Left colon (tissue), 2 donors: Measurements from ENCODE around the gene ASB16. TPM values are rescaled to one million over a fixed set of nuclear protein-coding genes. Genes with fewer than 3 reads are reported as not detected.
"Not testable (repeated sequence)": the region's sequence is repeated elsewhere in the genome, so short reads cannot be mapped to it uniquely, and the experiment has no call there.

Experiments
- ATAC-seq: fragments of 200-7000 bp; cut with Tn5 transposase; one replicate; pipeline ENCODE4 v1.9.1; 2020; ENCODE audit warnings: mild to moderate bottlenecking, moderate library complexity
- DNase-seq, 2 donors: peaks; one replicate each; pipeline ENCODE4 v3.0.0-alpha.2; 2020
- intact Hi-C, 2 donors: fragments of 100-400 bp; cut with DNase I in 1 of 2; cut with micrococcal nuclease in 1 of 2; formaldehyde crosslinking; loops; one replicate each; pipeline versions ENCODE4 v1.11.2 to v1.14.0; 2022; cut with DNase I, micrococcal nuclease
- total RNA-seq, 2 donors: library from RNA; stranded (reverse); fragmentation: NEBNext Ultra II Directional; extraction: Animal tissue kit (Norgen Biotek cat#: 25700); gene quantifications; one replicate each; pipeline ENCODE4 v1.2.1, GENCODE V29; 2021
- donor health status: DM: no; HTN: no; CAD: no.
- donor health status: DM: yes; HTN: yes; CAD: no.

The ASB16 gene
- total RNA-seq, 2 donors from 2014 or later, result 0.56 TPM; not detected in 1

DNA sequence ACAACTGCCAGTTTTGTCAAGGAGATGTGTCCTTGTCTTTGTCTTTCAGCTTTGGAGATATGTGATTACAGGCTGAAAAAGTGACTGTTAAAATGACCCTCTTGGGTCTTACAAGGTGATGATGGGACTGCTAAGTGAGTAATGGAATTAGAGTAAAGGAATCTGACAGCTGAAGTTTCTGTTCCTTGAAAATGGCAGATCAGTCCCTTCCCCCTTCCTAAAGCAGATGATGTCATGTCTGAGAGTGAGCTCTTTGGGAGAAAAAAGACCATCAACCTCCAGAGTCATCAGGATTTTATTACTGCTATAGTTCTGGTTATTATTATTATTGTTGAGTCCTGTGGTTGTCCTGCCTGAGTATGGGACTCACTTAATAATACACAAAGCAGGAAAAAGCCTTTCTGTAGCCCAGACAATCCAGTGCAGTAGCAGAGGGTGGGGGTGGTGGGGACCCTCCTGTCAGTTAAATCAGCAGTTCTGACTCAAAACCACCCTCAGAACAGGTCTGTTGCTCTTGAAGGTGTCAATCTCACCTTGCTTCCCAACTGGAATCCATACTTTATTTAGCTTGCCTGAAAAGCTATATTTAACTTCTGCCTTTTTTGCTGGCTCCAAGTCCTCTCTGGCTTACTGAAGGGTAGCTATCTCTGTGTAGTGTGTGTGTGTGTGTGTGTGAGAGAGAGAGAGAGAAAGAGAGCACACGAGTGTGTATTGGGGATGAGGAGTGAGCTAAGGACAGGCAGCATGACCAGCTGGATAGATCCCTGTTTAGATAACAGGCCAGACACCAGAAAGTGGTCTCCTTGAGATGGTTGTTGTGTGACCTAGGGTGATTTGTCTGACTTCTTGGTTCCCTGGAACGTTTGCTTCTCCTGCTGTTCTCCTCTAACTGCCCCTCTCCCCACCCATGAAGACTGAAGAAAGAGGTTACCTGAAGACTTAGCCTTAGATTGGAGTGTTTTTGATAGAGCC, 23.8 kb upstream of the ASB16 start:
- intact Hi-C loops, result no loop called here
- ATAC-seq, result no peak

GRCh38 chr17:44147812-44148211, 22.7 kb upstream of the ASB16 start:
- ATAC-seq (no peak), DNase-seq (no peak)
- intact Hi-C loops, result no loop called here

More for the DNA sequence above, 23.8 kb upstream of the ASB16 start:
- DNase-seq, result no peak

- intact Hi-C loops, DNase-seq, ATAC-seq: not testable (repeated sequence)
Observed at GRCh38 chr17:44149066-44149465, 21.4 kb upstream of the ASB16 start.

- ATAC-seq, result no peak
- no peak for DNase-seq
- intact Hi-C loops, result no loop called here
Observed at GRCh38 chr17:44149750-44150329, 20.7 kb upstream of the ASB16 start.

GRCh38 chr17:44152875-44153274, 17.6 kb upstream of the ASB16 start:
- DNase-seq, result no peak
- ATAC-seq, result no peak
- intact Hi-C loops, result no loop called here

- DNase-seq, result no peak
- intact Hi-C loops, result no loop called here
- ATAC-seq, result no peak
Observed at GRCh38 chr17:44155488-44155887, 15.0 kb upstream of the ASB16 start.

DNA sequence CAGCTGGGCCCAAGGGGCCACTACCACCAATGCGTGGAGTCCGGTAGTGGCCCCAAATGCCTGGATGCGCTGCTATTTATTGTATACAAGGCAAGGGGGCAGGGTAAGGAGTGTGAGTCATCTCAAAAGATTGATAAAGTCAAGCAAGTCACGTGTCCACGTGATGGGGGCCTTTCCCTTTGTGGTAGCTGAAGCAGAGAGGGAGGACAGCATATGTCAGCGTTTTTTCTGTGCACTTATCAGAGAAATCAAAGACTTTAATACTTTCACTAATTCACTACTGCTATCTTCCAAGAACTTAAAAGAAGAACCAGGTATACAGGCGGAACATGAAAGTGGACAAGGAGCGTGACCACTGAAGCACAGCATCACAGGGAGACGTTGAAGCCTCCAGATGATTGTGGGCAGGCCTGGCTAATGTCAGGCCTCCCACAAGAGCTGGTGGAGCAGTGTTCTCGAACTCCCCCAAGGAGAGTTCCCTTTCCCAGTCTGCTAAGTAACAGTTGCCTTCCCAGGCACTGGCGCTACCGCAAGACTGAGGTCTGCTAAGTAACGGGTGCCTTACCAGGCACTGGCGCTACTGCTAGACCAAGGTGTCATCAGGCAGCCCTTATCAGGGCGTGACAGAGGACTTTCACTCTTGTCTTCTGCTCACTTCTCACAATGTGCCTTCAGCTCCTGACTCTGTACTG, 10.8 kb upstream of the ASB16 start:
- intact Hi-C loops, result no loop called here
- no peak for ATAC-seq
- DNase-seq, result no peak

GRCh38 chr17:44164476-44164875, 6.0 kb upstream of the ASB16 start:
- intact Hi-C loops, result no loop called here
- ATAC-seq (no peak), DNase-seq (no peak)

DNA sequence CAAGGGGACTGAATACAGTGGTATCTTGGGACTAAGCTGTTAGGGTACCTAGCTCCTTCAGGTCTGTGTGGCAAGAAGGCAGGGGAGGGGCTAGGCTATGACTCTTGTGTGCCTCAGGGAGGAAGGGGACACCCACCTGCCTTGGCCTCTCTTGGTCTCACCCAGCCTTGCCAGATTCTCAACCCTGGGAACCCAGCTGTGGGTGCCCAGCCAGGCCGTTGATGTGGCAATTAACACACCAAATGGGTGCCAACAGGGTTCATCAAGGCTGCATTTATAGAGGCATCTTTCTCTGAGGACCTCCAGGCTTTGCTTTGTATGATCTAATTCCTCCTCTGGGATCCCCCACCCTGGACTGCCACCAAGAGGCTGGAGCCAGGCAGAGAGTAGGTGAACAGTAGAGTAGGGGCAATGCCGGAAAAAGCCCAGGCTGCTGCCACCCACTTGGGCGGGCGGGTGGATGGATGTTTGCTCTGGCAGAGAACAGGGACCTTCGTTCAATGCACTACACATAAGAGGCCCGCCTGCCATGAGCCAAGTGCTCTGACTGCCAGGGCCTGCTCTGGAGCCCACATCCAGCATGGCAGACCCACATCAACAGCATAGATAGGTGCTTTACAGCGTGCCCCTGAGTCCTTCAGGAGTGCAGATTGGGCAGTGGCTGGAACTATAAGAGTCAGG, 3.2 kb upstream of the ASB16 start:
- intact Hi-C loops, result no loop called here

GRCh38 chr17:44170135-44170498, 387 bp upstream of the ASB16 start:
- no peak for DNase-seq
- no peak for ATAC-seq
- intact Hi-C loops, result no loop called here

More for the DNA sequence above, 3.2 kb upstream of the ASB16 start:
- DNase-seq, result no peak
- ATAC-seq, result no peak

DNA sequence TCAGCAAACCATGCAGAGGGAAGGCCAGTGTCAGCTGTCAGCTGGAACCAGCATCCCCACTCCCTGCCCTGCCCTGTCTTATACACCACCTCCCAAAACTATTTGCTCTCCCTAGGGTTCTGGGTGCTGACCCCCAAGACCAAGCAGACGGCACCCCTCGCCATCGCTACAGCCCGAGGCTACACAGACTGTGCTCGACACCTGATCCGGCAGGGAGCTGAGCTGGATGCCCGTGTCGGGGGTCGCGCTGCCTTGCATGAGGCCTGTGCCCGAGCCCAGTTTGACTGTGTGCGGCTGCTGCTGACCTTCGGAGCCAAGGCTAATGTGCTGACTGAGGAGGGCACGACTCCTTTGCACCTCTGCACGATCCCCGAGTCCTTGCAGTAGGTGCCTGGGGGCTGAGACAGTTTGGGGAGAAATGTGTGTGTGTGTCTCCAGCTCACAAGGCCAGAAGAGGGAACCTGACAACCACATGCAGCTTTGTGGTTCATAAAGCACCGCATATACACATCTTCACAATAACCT, 1.5 kb downstream of the ASB16 start:
- no peak for DNase-seq
- ATAC-seq, result no peak
- intact Hi-C loops, result no loop called here

DNA sequence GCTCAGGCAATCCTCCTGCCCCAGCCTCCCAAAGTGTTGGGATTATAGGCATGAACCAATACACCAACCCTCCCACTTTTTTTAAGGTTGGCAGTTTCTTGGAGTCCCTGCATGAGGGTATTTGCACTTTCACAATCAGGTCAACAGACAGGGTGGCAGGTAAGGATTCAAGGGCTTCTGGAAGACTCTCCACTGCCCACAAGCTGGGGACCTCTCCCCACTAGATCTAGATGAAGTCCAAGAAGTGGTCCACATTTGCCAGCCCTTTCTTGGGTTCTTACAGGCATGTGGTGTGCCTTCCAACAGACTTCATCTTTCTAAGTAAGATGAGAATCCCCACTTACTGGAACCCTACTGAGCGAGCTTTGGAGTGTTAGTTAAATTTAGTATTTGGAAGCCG, 3.9 kb downstream of the ASB16 start:
- intact Hi-C loops, result no loop called here
- no peak for DNase-seq
- ATAC-seq, result no peak

GRCh38 chr17:44176257-44176656, 5.8 kb downstream of the ASB16 start:
- intact Hi-C loops, result no loop called here
- DNase-seq (no peak), ATAC-seq (no peak)

GRCh38 chr17:44176671-44177501, 6.4 kb downstream of the ASB16 start:
- intact Hi-C loops, result no loop called here
- no peak for ATAC-seq
- no peak for DNase-seq

GRCh38 chr17:44177640-44178039, 7.1 kb downstream of the ASB16 start:
- no peak for ATAC-seq
- intact Hi-C loops, result no loop called here
- DNase-seq, result no peak

DNA sequence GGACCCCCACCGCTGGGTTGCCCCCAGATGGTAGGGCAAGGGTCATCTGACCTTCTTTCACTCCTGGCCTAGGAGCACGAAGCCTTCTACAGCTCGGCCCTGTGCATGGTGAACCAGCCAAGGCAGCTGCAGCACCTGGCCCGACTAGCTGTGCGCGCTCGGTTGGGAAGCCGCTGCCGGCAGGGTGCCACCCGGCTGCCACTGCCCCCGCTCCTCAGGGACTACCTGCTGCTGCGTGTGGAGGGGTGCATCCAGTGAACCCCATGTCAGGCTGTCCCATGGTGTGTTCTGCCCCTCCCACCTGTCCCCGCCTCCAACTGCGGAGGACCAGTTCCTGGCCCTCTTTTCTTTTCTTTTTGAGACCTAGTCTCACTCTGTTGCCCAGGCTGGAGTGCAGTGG, 7.6 kb downstream of the ASB16 start:
- DNase-seq (no peak), ATAC-seq (no peak)
- intact Hi-C loops, result no loop called here

DNA sequence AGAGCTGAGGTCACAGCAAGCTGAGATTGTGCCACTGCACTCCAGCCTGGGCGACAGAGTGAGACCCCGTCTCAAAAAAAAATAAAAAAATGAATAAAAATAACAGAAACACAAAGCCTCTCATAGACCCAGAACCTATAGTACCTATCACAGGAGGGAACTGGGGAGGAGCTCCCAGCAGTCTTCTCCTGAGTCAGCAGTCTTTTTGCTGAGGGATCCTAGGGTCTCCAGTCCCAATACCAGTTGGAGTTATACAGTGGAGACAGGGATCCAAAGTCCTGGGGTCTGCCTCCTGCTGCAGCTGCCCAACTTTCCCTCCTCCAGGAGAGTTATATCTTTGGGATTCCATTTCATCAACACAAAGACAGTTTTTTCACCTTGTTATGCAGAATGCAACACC, 12.5 kb downstream of the ASB16 start:
- intact Hi-C loops, result no loop called here
- ATAC-seq (no peak), DNase-seq (no peak)

GRCh38 chr17:44184212-44184810, 13.8 kb downstream of the ASB16 start:
- no peak for DNase-seq
- no peak for ATAC-seq
- intact Hi-C loops, result no loop called here
